ENCODE results near the gene FUBP3.

The FUBP3 gene

GRCh38 chr9:130635721-130636647, 56.6 kb downstream of the FUBP3 start:
- no peak for DNase-seq

- no peak for DNase-seq
Measured at GRCh38 chr9:130636648-130637020, 57.3 kb downstream of the FUBP3 start.

GRCh38 chr9:130638284-130639123, 59.1 kb downstream of the FUBP3 start:
- DNase-seq, result no peak

- DNase-seq, result no peak
Measured at GRCh38 chr9:130639124-130639765, 59.9 kb downstream of the FUBP3 start.

- DNase-seq, result no peak
Measured at GRCh38 chr9:130639866-130640555, 60.6 kb downstream of the FUBP3 start.

- no peak for DNase-seq
Measured at GRCh38 chr9:130640681-130641080, 61.3 kb downstream of the FUBP3 start.

- DNase-seq, result no peak
Measured at GRCh38 chr9:130642926-130643325, 63.5 kb downstream of the FUBP3 start.

- DNase-seq, result no peak
Measured at GRCh38 chr9:130651221-130651620, 71.8 kb downstream of the FUBP3 start.

- no peak for DNase-seq
Measured at GRCh38 chr9:130651752-130652151, 72.4 kb downstream of the FUBP3 start.

GRCh38 chr9:130654879-130655278, 75.5 kb downstream of the FUBP3 start:
- DNase-seq, result no peak

- no peak for DNase-seq
Measured at GRCh38 chr9:130658893-130659698, 79.7 kb downstream of the FUBP3 start.

GRCh38 chr9:130659699-130660248, 80.4 kb downstream of the FUBP3 start:
- no peak for DNase-seq

- DNase-seq, result no peak
Measured at GRCh38 chr9:130660326-130660682, 80.9 kb downstream of the FUBP3 start.

- no peak for DNase-seq
Measured at GRCh38 chr9:130660683-130661450, 81.5 kb downstream of the FUBP3 start.

GRCh38 chr9:130661451-130662098, 82.2 kb downstream of the FUBP3 start:
- no peak for DNase-seq

- no peak for DNase-seq
Measured at GRCh38 chr9:130662099-130662969, 83.0 kb downstream of the FUBP3 start.

GRCh38 chr9:130662970-130663257, 83.5 kb downstream of the FUBP3 start:
- DNase-seq, result no peak

- DNase-seq, result no peak
Measured at GRCh38 chr9:130663258-130663976, 84.0 kb downstream of the FUBP3 start.

- no peak for DNase-seq
Measured at GRCh38 chr9:130663977-130664250, 84.5 kb downstream of the FUBP3 start.
